ENCODE results near the gene WFDC6.
"Not testable (repeated sequence)": the region's sequence is repeated elsewhere in the genome, so short reads cannot be mapped to it uniquely, and the experiment has no call there.

WFDC6 gene

GRCh38 chr20:45539382-45539781 is at the start of gene WFDC6:
Gene WFDC6 (minus strand): TSS chr20:45539482. CDS start chr20:45539407, 75 bp downstream.
- no peak within 1 kb of the TSS for H3K4me3 Mint-ChIP-seq
- no peaks in the 10 kb centered on the region for H3K9me3 Mint-ChIP-seq
- peaks cover 22% of the 10 kb centered on the region for H3K27me3 Mint-ChIP-seq

GRCh38 chr20:45588800-45589199 is 49.5 kb upstream of the WFDC6 start:
- Mint-ChIP-seq H3K36me3 (ENCODE audit: low read depth) (no peaks in the 10 kb centered on the region), H3K4me3 (no peak overlapping the region), H3K4me1 (ENCODE audit: low read depth) (peaks cover 9% of the 10 kb centered on the region), H3K27me3 (peaks cover 37% of the 10 kb centered on the region), H3K27ac (no peak overlapping the region), H3K9me3 (peaks cover 4% of the 10 kb centered on the region)

More at GRCh38 chr20:45539382-45539781, at the start of gene WFDC6:
- H3K4me1 Mint-ChIP-seq (ENCODE audit: low read depth): no peaks in the 10 kb centered on the region
- no peaks in the 10 kb centered on the region for H3K36me3 Mint-ChIP-seq (ENCODE audit: low read depth)
- no peak within 1 kb of the TSS for H3K27ac Mint-ChIP-seq

- H3K4me1 Mint-ChIP-seq (ENCODE audit: low read depth); H3K36me3 Mint-ChIP-seq (ENCODE audit: low read depth); H3K4me3 Mint-ChIP-seq; H3K27ac Mint-ChIP-seq; H3K9me3 Mint-ChIP-seq: not testable (repeated sequence)
- peaks cover 24% of the 10 kb centered on the region for H3K27me3 Mint-ChIP-seq
Measured at GRCh38 chr20:45585986-45586385, 46.7 kb upstream of the WFDC6 start.

GRCh38 chr20:45584294-45584693 is 45.0 kb upstream of the WFDC6 start:
- H3K27ac Mint-ChIP-seq; H3K4me1 Mint-ChIP-seq (ENCODE audit: low read depth); H3K36me3 Mint-ChIP-seq (ENCODE audit: low read depth); H3K4me3 Mint-ChIP-seq; H3K9me3 Mint-ChIP-seq: not testable (repeated sequence)
- H3K27me3 Mint-ChIP-seq: peaks cover 28% of the 10 kb centered on the region

GRCh38 chr20:45583502-45583901 is 44.2 kb upstream of the WFDC6 start:
- Mint-ChIP-seq H3K36me3 (ENCODE audit: low read depth) (no peaks in the 10 kb centered on the region), H3K4me3 (no peak overlapping the region), H3K27ac (no peak overlapping the region), H3K4me1 (ENCODE audit: low read depth) (no peaks in the 10 kb centered on the region), H3K9me3 (no peaks in the 10 kb centered on the region), H3K27me3 (peaks cover 25% of the 10 kb centered on the region)

- no peak overlapping the region for H3K27ac Mint-ChIP-seq
- no peaks in the 10 kb centered on the region for H3K36me3 Mint-ChIP-seq (ENCODE audit: low read depth)
- no peak overlapping the region for H3K4me3 Mint-ChIP-seq
- H3K4me1 Mint-ChIP-seq (ENCODE audit: low read depth): no peaks in the 10 kb centered on the region
- H3K9me3 Mint-ChIP-seq: no peaks in the 10 kb centered on the region
- peaks cover 20% of the 10 kb centered on the region for H3K27me3 Mint-ChIP-seq
Measured at GRCh38 chr20:45581702-45582101, 42.4 kb upstream of the WFDC6 start.

GRCh38 chr20:45579184-45579583 is 39.9 kb upstream of the WFDC6 start, which contains the start of gene WFDC8:
Gene WFDC8 (minus strand): TSS chr20:45579284. CDS start chr20:45579247, 37 bp downstream.
- Mint-ChIP-seq H3K36me3 (ENCODE audit: low read depth) (no peaks in the 10 kb centered on the region), H3K27me3 (peaks cover 30% of the 10 kb centered on the region), H3K4me3 (no peak within 1 kb of the TSS), H3K4me1 (ENCODE audit: low read depth) (no peaks in the 10 kb centered on the region), H3K27ac (no peak within 1 kb of the TSS), H3K9me3 (no peaks in the 10 kb centered on the region)

- H3K27me3 Mint-ChIP-seq: peaks cover 34% of the 10 kb centered on the region
- no peaks in the 10 kb centered on the region for H3K36me3 Mint-ChIP-seq (ENCODE audit: low read depth)
- no peaks in the 10 kb centered on the region for H3K4me1 Mint-ChIP-seq (ENCODE audit: low read depth)
- H3K4me3 Mint-ChIP-seq: no peak overlapping the region
- H3K9me3 Mint-ChIP-seq: no peaks in the 10 kb centered on the region
- H3K27ac Mint-ChIP-seq: no peak overlapping the region
Measured at GRCh38 chr20:45578231-45578630, 38.9 kb upstream of the WFDC6 start.

GRCh38 chr20:45576995-45577394 is 37.7 kb upstream of the WFDC6 start:
- no peaks in the 10 kb centered on the region for H3K4me1 Mint-ChIP-seq (ENCODE audit: low read depth)
- H3K9me3 Mint-ChIP-seq: no peaks in the 10 kb centered on the region
- H3K27me3 Mint-ChIP-seq: peaks cover 37% of the 10 kb centered on the region
- no peak overlapping the region for H3K4me3 Mint-ChIP-seq
- no peak overlapping the region for H3K27ac Mint-ChIP-seq
- no peaks in the 10 kb centered on the region for H3K36me3 Mint-ChIP-seq (ENCODE audit: low read depth)

GRCh38 chr20:45575931-45576330 is 36.6 kb upstream of the WFDC6 start:
- peaks cover 37% of the 10 kb centered on the region for H3K27me3 Mint-ChIP-seq
- no peak overlapping the region for H3K4me3 Mint-ChIP-seq
- H3K36me3 Mint-ChIP-seq (ENCODE audit: low read depth): no peaks in the 10 kb centered on the region
- H3K4me1 Mint-ChIP-seq (ENCODE audit: low read depth): no peaks in the 10 kb centered on the region
- H3K9me3 Mint-ChIP-seq: no peaks in the 10 kb centered on the region
- no peak overlapping the region for H3K27ac Mint-ChIP-seq

GRCh38 chr20:45569650-45570049 is 30.4 kb upstream of the WFDC6 start:
- not testable (repeated sequence) for H3K9me3 Mint-ChIP-seq; H3K27ac Mint-ChIP-seq; H3K36me3 Mint-ChIP-seq (ENCODE audit: low read depth); H3K4me3 Mint-ChIP-seq; H3K4me1 Mint-ChIP-seq (ENCODE audit: low read depth)
- peaks cover 31% of the 10 kb centered on the region for H3K27me3 Mint-ChIP-seq

GRCh38 chr20:45564760-45565276 is 25.5 kb upstream of the WFDC6 start:
- no peaks in the 10 kb centered on the region for H3K4me1 Mint-ChIP-seq (ENCODE audit: low read depth)
- no peaks in the 10 kb centered on the region for H3K36me3 Mint-ChIP-seq (ENCODE audit: low read depth)
- no peaks in the 10 kb centered on the region for H3K9me3 Mint-ChIP-seq
- H3K27ac Mint-ChIP-seq: no peak overlapping the region
- H3K27me3 Mint-ChIP-seq: peaks cover 36% of the 10 kb centered on the region
- H3K4me3 Mint-ChIP-seq: no peak overlapping the region

GRCh38 chr20:45555198-45555597 is 15.9 kb upstream of the WFDC6 start:
- peaks cover 45% of the 10 kb centered on the region for H3K27me3 Mint-ChIP-seq
- H3K4me3 Mint-ChIP-seq: no peak overlapping the region
- peaks cover 4% of the 10 kb centered on the region for H3K9me3 Mint-ChIP-seq
- no peaks in the 10 kb centered on the region for H3K4me1 Mint-ChIP-seq (ENCODE audit: low read depth)
- H3K27ac Mint-ChIP-seq: no peak overlapping the region
- H3K36me3 Mint-ChIP-seq (ENCODE audit: low read depth): no peaks in the 10 kb centered on the region

GRCh38 chr20:45552456-45552855 is 13.2 kb upstream of the WFDC6 start:
- H3K9me3 Mint-ChIP-seq: peaks cover 4% of the 10 kb centered on the region
- no peak overlapping the region for H3K4me3 Mint-ChIP-seq
- peaks cover 45% of the 10 kb centered on the region for H3K27me3 Mint-ChIP-seq
- H3K36me3 Mint-ChIP-seq (ENCODE audit: low read depth): no peaks in the 10 kb centered on the region
- H3K27ac Mint-ChIP-seq: no peak overlapping the region
- H3K4me1 Mint-ChIP-seq (ENCODE audit: low read depth): no peaks in the 10 kb centered on the region

- Mint-ChIP-seq H3K4me1 (ENCODE audit: low read depth) (no peaks in the 10 kb centered on the region), H3K36me3 (ENCODE audit: low read depth) (no peaks in the 10 kb centered on the region), H3K4me3 (no peak overlapping the region), H3K27ac (no peak overlapping the region), H3K27me3 (peaks cover 41% of the 10 kb centered on the region), H3K9me3 (peaks cover 4% of the 10 kb centered on the region)
Measured at GRCh38 chr20:45550765-45551164, 11.5 kb upstream of the WFDC6 start.

GRCh38 chr20:45548410-45548809 is 9.1 kb upstream of the WFDC6 start:
- Mint-ChIP-seq H3K36me3 (ENCODE audit: low read depth) (no peaks in the 10 kb centered on the region), H3K4me3 (no peak overlapping the region), H3K9me3 (peaks cover 4% of the 10 kb centered on the region), H3K27ac (no peak overlapping the region), H3K4me1 (ENCODE audit: low read depth) (no peaks in the 10 kb centered on the region), H3K27me3 (peaks cover 33% of the 10 kb centered on the region)

All from stimulated activated naive CD8-positive, alpha-beta T cell treated with anti-CD3 and anti-CD28 coated beads, Interleukin-15, Interleukin-2, amounts not matched to agents 100 ng/mL and 50 ng/mL, for 24 hours (primary cell).